Osteocyte (in vitro differentiated cells): ENCODE data around the gene VGLL2. TPM values are rescaled to one million over a fixed set of nuclear protein-coding genes. Genes with fewer than 3 reads are reported as not detected.

Experiments
- DNase-seq: peaks from one replicate; pipeline ENCODE4 v3.0.0; 2021; ENCODE audit warnings: mixed read lengths; ENCODE audit not compliant: unreplicated experiment; ENCODE audit errors: extremely low spot score
- H3K27ac Mint-ChIP-seq: one replicate; pipeline ENCODE4 v1.8.0; 2021; ENCODE audit warnings: mild to moderate bottlenecking, mixed read lengths; ENCODE audit not compliant: unreplicated experiment
- H3K27me3 Mint-ChIP-seq: one replicate; pipeline ENCODE4 v1.8.0; 2021; ENCODE audit warnings: mixed read lengths; ENCODE audit not compliant: unreplicated experiment
- H3K36me3 Mint-ChIP-seq: one replicate; pipeline ENCODE4 v1.8.0; 2021; ENCODE audit warnings: mixed read lengths; ENCODE audit not compliant: unreplicated experiment
- H3K4me1 Mint-ChIP-seq: one replicate; pipeline ENCODE4 v1.8.0; 2021; ENCODE audit warnings: mixed read lengths; ENCODE audit not compliant: unreplicated experiment
- H3K4me3 Mint-ChIP-seq: one replicate; pipeline ENCODE4 v1.8.0; 2021; ENCODE audit warnings: mild to moderate bottlenecking, moderate library complexity, mixed read lengths; ENCODE audit not compliant: unreplicated experiment
- H3K9me3 Mint-ChIP-seq: one replicate; pipeline ENCODE4 v1.8.0; 2021; ENCODE audit warnings: mixed read lengths; ENCODE audit not compliant: unreplicated experiment
- CTCF ChIP-seq: fragments of 200-600 bp; sonication (generic); IDR thresholded peaks from 2 replicates; pipeline ENCODE4 v1.5.0; 2021; ENCODE audit warnings: antibody characterized with exemption, mild to moderate bottlenecking, moderate library complexity
- long read RNA-seq: library from polyadenylated mRNA; unstranded; transcript quantifications from one replicate; pipeline ENCODE4 v2.0.0, GENCODE V29; 2021
- total RNA-seq: library from RNA; stranded (reverse); gene quantifications from 2 replicates; pipeline ENCODE4 v1.2.1, GENCODE V29; 2021

The VGLL2 gene
- not detected in 2 replicates for total RNA-seq
- long read RNA-seq, result 0 reads

GRCh38 chr6:117265410-117266256, at the start of gene VGLL2:
Gene VGLL2 (plus strand): TSS chr6:117265558. CDS start chr6:117265764, 206 bp downstream.
- Mint-ChIP-seq H3K4me3 (peak within 1 kb of the TSS; percentile 75), H3K27ac (no peak within 1 kb of the TSS), H3K27me3 (peaks cover 87% of the 10 kb centered on the region), H3K9me3 (no peaks in the 10 kb centered on the region), H3K4me1 (peaks cover 24% of the 10 kb centered on the region), H3K36me3 (no peaks in the 10 kb centered on the region)
- no peak for DNase-seq
- no peak for TF ChIP-seq CTCF

GRCh38 chr6:117222861-117223260, 42.5 kb upstream of the VGLL2 start:
- no peak for DNase-seq
- no peaks in the 10 kb centered on the region for H3K9me3 Mint-ChIP-seq
- no peak for TF ChIP-seq CTCF

GRCh38 chr6:117226778-117227177, 38.6 kb upstream of the VGLL2 start:
- Mint-ChIP-seq H3K27me3 (no peaks in the 10 kb centered on the region), H3K27ac (no peak overlapping the region), H3K36me3 (no peaks in the 10 kb centered on the region), H3K4me1 (no peaks in the 10 kb centered on the region), H3K9me3 (peaks cover 6% of the 10 kb centered on the region), H3K4me3 (no peak overlapping the region)
- TF ChIP-seq CTCF, result no peak
- DNase-seq, result no peak

More at GRCh38 chr6:117222861-117223260, 42.5 kb upstream of the VGLL2 start:
- Mint-ChIP-seq H3K4me1 (no peaks in the 10 kb centered on the region), H3K36me3 (no peaks in the 10 kb centered on the region), H3K27ac (no peak overlapping the region), H3K27me3 (no peaks in the 10 kb centered on the region), H3K4me3 (no peak overlapping the region)

GRCh38 chr6:117227245-117227962, 38.0 kb upstream of the VGLL2 start:
- no peak overlapping the region for H3K4me3 Mint-ChIP-seq
- peaks cover 6% of the 10 kb centered on the region for H3K9me3 Mint-ChIP-seq
- no peak for TF ChIP-seq CTCF
- no peaks in the 10 kb centered on the region for H3K36me3 Mint-ChIP-seq
- no peaks in the 10 kb centered on the region for H3K4me1 Mint-ChIP-seq
- DNase-seq, result no peak
- no peak overlapping the region for H3K27ac Mint-ChIP-seq
- no peaks in the 10 kb centered on the region for H3K27me3 Mint-ChIP-seq

GRCh38 chr6:117228202-117228601, 37.2 kb upstream of the VGLL2 start:
- no peak overlapping the region for H3K4me3 Mint-ChIP-seq
- peaks cover 6% of the 10 kb centered on the region for H3K9me3 Mint-ChIP-seq
- H3K27ac Mint-ChIP-seq, result no peak overlapping the region
- H3K36me3 Mint-ChIP-seq, result no peaks in the 10 kb centered on the region
- no peak for DNase-seq
- H3K4me1 Mint-ChIP-seq, result no peaks in the 10 kb centered on the region
- no peak for TF ChIP-seq CTCF
- H3K27me3 Mint-ChIP-seq, result no peaks in the 10 kb centered on the region
